Measurements from ENCODE around the gene SORCS2. TPM values are rescaled to one million over a fixed set of nuclear protein-coding genes. Genes with fewer than 3 reads are reported as not detected.

Gene SORCS2
- total RNA-seq, 1 donor from 2014 or later = under 0.01 TPM

DNA sequence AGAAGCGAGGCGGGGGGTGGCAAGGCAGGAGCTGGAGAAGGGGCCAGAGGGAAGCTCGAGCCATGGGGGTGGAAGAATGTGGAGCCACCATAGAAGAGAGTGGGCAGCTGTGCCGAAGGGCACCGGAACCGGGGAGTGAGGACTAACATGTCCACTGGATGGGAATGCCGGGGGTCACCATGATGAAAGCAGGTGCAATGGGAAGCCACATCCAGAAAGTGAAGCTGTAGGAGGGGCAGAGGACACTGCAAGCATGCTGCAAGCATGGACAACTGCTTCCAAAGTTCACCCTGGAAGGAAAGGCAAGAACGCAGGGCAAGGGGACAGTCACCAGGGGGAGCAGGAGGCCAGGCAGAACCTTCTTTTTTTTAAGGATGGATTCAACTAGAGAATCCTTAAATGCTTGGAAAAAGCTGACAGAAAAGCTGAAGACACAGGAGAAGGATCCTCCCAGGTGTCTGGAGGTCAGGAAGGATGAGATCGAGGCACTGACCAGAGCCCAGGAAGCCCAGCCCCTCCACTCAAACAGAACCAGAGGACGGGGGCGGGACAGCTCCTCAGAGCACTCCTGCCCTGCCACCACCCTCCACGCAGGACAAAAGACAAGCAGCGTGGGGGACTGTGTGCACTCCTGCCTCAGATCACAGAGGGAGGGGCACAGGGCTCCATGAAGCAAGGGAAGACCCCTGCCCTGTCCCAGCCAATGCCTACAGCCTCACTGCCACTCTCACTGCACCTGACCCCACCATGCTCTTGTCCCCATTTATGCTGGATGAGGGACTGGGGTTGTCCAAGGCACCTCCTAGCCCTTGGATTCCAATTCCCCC, 578.1 kb downstream of the SORCS2 start:
- DNase-seq (ENCODE audit: low read depth in 2 of 2) = no peak

DNA sequence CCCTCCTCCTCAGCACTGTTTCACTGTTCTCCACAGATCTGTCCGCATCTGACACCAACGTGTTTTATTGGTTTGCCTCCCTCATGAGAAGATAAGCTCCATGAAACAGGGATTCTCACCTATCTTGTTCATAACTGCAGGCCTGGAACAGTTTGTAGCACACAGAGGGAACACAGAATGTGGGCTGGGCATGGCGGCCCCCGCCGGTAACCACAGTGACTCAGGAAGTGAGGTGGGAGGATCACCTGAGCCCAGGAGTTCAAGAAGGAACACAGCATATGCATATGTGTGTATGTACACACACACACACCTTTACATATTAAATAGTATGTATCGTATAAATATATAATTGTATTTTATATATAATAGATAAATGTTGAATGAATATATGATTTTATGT, 578.7 kb downstream of the SORCS2 start:
- no peak for DNase-seq (ENCODE audit: low read depth in 2 of 2)

DNA sequence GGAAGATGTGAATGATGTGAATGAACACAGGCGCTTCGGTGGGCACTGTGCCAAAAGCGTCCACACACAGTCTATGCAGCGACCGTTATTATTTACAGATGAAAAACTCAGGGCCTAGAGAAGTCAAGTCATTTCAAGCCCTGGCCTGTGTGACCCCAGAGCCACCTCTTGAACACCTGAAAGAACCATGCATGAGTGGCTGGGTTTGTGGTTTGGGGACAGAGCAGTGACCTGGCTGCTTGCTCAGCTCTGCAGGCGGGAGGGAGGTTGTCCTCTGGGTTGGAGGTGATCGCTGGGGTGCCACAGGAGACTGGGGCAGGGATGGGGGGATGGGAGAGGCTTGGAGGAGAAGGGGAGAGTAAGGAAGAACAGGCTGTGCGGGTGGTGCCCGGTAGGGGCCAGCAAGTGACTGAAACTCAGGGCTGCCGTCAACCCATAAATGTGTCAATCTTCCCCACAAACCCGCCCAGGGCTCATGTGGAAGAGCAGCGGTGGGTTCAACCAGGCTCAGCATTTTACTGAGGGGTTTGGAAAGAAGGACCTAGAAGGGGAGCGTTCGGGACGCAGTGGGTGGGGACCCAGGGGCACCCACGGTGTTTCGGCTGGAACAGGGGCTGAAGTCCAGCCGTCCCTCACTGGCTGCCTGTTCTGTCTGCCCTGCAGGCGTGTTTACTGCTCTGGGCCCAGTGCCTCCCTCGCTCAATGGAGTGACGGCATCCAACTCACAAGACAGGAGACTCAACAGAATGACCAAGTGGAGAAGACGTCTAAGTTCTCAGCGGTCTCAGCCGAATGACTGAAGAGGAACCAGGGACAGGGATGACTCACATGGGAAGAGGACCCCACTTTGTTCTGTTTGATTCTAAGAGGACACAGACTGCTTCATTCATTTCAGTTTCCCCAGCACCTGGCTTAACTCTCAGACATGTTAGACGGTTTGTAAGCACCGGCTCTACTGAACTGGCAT, 579.5 kb downstream of the SORCS2 start:
- no peak for DNase-seq (ENCODE audit: low read depth in 2 of 2)

DNA sequence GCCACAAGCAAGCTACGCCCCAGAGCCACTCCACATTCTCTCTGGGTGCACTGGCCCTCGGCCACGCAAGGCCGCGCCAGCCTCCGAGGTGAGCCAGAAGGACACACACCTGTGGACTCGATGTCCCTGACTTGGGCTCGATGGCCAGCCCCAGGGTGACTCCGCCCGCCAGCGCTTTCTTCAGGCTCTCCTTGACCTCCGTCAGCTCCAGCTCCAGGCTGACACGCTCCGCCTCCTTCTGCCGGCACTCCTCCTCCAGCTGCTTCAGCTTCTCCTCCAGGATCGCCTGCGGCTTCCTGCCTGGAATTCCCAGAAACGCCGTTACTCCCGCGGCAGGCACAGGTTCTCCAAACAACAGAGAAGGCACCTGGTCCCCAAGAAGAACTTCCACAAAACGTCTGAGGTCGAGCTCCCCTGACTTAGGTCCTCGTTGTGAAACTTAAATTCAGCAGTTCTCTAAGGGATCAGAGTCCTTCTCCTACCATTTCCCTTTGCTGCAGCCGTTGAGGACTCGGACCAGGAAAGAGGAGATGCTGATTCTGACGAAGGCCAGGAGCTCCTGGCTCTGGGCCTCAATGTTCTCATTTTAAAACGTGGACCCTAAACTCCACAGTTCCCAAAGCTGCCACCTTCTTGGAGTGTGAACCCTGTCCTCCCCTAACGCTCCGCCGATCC, 580.5 kb downstream of the SORCS2 start:
- DNase-seq (ENCODE audit: low read depth in 2 of 2) = no peak

DNA sequence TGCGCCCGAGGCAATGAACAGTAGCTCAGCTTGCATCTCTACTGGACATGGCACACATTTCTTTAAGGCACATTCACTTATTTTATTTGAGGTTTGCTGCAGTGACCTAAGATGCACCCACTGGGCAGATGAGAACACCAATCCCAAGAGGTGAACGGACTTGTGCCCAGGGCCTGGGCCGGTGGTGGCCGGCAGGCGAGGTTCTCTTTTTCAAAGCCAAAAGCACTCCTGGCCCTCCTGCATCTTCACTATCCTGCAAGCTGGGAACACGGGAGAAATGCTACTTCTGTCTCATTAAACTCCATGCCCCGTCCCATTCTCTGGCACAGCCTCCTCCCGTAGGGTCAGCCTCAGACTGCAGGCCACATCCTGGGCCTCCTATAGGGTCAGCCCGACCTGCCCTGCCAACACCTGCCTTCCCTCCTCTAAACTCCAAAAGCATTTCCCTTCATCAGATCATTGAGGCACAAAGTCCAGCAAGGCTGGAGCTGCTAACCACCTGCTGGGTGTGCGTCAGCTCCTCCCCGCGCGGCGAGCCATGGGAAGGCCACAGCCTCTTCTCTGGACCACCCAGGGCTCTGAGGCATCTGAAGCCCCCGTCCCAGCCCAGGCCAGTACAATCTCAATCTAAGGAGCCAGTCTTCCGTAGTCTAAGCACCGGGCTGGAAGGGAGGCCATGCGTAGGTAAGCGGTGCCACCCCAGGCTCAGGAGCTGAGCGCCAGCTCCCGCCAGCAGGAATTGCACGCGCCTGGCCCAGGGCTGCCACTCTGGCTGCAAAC, 581.3 kb downstream of the SORCS2 start:
- no peak for DNase-seq (ENCODE audit: low read depth in 2 of 2)

DNA sequence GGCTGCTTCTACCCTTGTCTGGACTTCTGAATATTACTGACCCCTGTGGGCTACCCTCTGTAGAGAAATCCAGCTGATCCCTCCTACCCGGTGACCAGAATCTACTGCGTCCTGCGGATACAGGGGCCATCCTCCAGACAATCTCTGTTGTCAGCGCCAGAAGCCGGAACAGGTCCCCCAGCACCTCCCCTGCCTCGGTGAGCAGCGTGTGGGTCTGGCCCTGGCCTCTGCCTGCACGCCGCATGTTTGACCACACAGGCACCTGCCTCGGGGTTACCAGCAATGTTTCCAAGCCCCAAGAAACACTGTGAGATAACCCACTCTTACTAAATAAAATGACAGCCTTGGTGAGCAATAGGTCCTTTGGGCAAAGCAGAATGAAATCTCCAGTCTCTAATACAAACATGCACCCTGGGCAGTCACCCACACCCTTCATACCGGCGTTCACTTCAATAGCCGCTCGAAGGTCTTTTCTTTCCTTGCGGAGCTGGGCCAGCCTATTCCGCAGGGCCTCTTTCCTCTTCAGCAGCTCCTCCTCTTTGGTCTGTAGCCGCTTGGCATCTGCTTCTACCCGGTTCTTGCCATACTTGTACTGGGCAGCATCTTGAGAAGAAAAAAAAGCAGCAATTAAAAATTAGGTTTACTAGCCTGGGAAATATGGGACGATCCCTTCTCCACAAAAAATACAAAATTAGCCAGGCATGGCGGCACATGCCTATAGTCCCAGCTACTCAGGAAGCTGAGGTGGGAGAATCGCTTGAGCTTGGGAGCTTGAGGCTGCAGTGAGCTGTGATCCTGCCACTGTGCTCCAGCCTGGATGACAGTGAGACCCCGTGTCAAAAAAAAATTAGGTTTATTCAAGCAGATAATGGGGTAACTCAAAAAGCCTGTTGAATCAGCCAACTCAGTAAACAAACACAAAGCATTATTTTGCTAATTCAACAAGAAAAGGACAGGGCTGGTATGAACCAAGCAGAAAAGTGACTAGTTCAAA, 582.3 kb downstream of the SORCS2 start:
- DNase-seq (ENCODE audit: low read depth in 2 of 2) = no peak

DNA sequence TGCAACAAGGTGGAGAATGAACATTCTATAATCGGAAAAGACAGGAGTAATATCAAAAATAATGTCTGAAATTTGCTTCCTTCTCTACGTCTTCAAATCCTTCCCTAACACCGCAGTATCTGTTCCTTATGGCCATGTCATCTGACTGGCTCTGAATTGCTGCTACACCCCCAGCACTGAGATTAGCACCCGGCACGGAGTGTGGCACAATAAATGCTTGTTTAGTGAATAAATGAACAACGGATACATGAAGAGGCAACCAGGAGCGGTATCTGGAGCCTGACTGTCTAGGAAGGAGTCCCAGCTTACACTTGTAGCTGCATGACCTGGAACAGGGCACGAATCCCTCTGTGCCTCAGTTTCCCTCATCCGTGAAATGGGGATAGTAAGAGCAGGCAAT, 583.1 kb downstream of the SORCS2 start:
- DNase-seq (ENCODE audit: low read depth in 2 of 2) = no peak

DNA sequence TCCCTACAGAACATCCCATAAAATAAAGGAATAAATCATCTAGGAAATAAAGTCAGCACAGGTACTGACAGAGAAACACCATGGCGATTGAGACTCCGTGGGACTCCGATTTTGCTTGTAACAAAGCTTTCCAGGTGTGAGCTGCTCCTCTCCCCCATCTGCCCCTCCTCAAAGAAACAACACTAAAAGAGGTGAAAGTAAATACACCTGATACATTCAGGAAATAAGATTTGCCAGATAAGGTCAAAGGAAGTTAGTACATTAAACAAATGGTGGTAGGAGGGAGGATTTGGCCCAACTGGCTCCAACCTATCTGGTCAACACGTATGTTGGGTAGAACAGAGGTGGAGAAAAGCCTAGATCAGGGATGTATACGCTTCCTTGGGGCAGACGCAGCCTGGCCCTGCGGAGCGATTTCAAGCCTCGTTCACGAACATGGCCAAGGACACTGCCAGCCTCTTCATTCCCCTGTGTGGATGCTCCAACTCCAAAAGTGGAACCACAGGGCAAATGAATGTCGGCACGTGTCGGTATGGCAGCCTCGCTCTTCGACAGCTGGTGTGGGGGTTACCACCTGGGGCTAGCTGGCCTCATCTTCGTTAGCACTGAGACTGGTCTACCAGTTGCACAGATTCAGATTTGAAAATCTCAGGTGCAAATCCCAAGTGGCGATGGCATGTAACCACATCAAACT, 584.8 kb downstream of the SORCS2 start:
- no peak for DNase-seq (ENCODE audit: low read depth in 2 of 2)

DNA sequence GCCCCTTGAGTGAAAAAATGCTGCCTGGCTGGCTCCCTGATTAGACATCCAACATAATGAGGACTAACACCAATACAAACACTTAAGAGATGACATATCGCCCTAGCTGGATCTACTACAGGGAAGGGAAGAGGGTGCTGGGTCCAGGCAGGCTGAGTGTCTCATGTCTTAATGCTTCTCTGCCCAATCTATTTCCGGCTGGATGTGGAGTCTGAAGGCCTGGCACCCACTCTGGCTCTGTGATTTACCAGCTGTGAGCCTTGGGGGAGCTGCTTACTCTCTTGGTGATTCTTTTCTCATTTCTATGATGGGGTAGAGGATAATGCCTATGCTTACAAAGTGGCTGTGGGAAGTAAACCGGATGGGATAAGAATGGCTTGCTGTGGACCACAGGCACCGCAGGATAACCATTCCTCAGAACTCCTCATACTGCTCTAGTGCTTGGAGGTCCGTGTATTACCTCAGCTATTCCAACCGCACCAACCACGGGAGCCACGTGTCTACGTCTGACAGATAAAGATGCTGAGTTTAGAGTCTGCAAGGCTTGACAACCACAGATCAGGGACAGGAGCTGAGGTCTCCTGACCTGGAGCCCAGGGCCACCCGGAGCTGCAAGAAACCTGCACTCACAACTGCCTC, 585.7 kb downstream of the SORCS2 start:
- DNase-seq (ENCODE audit: low read depth in 2 of 2) = no peak

DNA sequence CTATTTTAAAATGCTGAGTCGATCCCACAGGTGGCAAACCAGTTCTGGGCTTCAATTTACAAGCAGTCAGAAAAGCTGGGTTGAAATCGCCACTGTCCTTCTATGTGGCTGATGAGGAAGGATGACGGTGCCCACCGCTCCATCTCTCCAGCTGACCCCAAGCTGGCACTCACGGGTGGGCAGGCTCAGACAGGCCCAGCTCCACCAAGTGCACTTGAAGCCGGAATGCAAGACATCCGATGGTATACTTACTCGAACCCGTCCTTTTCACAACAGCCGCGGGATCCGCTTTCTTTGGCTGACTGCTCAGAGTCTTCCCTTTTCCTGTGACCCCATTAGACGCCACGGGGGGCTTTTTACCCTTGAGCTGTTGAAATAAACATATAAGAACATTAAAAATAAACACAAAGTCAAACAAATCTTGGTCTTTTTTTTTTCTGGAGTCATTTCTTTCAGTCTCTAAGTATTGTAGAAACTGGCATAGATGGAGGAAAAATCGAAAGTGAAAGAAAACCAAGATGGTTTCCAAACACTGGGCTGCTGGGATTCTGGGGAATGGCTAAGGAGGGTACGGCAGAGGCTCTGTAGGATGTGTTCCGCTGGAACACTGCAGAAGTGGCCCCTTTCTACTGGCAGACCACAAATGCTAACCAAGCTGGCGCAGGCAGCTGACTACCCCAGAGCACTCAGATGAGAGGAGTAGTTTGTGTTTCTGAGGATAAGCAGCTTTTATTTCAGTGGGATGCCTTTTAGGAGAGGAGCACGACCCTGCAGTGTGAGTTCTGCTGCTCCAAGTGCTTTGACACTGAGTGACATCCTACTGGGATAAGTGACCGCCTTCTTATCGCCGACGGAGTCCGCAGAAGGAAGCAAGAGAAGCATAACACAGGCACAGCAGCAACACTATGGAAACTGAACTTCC, 586.4 kb downstream of the SORCS2 start:
- DNase-seq (ENCODE audit: low read depth in 2 of 2) = no peak

DNA sequence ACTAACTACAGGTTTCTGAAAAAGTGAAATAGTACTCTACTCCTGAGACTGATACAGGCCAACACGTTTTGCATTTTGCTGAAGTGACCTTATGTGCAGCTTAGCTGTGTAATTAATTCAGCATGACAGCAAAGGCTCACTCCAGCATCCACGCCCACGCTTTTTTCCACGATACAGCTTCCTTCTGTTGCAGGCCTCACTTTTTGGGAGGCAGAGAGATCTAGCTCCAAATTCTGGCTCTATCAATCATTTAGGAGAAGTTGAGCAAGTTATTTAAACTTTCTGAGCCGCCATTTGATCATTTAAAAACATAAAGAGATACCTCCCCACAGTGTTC, 587.1 kb downstream of the SORCS2 start:
- DNase-seq (ENCODE audit: low read depth in 2 of 2) = no peak

DNA sequence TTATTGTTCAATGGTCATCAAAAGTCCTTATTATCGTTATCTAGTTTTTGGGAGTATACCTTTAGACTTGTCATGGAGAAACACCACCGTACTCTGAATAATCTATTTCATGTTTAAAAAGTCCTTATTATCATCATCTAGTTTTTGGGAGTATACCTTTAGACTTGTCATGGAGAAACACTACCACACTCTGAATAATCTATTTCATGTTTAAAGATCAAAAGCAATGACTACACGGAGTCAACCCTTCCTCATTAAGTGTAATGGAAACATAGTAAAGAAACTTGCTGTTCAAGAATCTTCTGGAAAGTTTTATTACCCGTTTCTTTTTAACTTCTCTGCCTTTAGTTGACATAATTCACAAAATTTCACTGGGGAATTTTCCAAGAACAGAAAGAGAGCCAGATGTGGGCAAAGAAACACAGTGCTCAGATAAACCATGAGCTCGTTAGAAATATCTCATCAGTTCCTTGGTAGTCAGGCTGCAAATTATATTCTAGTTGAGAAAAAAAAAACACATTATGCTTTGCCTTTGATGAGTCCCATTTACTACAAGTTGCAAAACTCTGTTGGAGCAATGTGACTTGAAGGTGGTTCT, 588.5 kb downstream of the SORCS2 start:
- DNase-seq (ENCODE audit: low read depth in 2 of 2) = no peak

DNA sequence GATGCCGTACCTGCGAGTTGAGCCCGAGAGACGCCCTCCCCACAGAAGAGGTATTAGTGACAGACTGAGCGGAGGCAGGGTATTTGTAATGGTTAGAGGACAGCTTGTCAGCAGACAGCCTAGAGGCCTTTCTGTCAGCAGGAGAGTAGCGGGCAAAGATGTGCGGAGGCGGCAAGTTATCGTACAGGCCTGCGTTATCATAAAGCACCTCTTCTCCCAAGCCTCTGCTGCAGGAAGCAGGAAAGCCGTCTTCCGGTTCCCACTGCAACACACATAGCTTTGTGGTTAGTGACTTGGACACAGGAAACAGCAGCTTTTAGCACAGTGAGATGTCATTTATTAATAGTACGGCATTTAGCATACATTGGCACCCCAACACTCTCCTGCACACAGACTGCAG, 589.0 kb downstream of the SORCS2 start:
- peak; percentile 78 to 93 for DNase-seq (ENCODE audit: low read depth in 2 of 2)

DNA sequence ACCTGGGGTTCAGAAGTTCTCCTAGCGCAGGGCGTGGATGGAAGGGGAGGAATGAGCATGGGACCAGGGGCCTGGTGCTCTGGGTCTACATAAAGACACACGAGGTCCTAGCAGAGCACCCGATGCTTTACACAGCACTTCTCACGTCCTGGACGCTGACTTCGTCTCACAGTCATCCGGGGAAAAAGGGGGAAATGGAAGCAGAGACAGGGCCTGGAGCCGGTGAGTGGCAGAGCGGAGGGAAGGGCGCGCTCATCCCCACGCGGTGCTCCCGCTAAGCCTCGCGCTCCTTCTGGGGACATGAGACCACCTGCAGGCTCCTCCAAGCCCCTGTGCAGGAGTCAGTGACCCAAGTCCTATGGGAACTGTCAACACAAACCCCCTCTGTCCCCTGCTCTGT, 589.7 kb downstream of the SORCS2 start:
- DNase-seq (ENCODE audit: low read depth in 2 of 2) = peak in 1 of 2 donors; percentile 42

DNA sequence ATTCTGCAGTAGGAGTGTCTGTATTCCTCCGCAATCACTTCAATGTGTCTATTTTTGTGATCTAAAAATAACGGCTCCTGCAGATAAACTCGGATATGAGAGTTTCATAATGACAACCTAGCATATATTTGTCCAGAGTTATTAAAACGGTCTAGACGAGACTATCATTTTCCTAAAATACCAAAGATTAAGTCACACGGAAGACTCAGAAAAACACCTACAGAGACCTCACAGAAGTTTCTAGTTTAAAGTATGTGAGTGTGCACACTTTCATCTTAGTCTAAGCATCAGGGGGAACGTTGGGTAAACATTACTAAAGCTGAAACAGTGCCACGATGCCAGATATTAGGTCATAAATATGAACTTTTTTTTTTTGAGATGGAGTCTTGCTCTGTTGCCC, 590.4 kb downstream of the SORCS2 start:
- no peak for DNase-seq (ENCODE audit: low read depth in 2 of 2)

DNA sequence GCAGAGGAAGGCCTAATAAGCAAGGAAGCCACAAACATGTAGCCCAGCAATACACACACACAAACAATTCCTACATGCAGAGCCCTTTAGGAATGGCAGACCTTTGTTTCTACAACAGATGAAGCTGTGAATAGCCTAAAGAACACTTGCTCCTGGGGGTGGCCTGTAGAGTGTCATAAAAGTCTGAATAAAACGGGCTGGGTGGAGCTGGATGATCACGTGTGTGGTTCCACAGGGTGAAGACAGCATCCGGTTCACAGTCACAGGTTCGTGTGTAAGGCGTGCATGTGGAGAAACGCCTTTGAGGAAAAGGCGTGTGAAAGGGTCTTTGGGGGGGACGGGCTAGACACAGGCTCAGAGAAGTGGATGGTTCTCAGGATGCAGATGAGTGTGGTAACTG, 591.2 kb downstream of the SORCS2 start:
- DNase-seq (ENCODE audit: low read depth in 2 of 2) = no peak

DNA sequence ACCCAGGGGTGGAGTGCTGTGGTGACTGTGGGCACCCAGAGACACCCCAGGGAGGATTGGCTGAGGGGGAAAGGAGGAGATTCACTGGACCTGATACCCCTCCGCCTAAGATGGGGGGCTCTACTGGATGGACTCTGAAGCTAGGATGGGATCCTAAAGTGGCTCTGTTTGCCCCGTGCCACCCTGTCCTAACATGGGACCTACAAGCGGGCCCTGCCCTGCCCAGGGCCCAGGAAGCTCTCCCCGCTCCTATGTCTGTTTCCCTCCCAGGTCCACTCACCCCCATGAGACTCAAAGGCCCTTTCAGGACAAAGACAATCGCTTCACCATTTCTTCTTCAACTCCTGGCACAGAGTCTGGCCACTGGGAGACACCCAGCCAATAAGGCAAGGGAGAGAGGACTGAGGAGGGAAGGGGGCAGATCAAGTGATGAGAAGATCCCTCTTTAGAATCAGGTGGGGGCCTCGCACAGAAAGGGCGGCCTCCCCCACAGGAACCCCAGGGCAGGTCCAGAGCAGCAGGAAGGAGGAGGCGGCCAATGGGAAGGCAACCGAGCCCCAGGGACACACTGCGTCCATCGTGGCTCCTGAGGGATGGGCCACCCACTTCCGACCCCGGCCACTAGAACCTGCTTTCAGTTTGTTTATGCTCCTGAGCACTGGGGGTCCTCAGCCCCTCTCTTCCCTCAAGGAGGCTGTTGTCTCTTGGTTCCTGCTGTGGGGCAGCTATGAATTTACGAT, 592.0 kb downstream of the SORCS2 start:
- no peak for DNase-seq (ENCODE audit: low read depth in 2 of 2)

Data from dermis microvascular lymphatic vessel endothelial cell (primary cell).